ENCODE data around the gene C6orf47.

Gene C6orf47

GRCh38 chr6:31659649-31660380 is 763 bp downstream of the C6orf47 start:
- no peak for DNase-seq

GRCh38 chr6:31658983-31659648 is 1.5 kb downstream of the C6orf47 start:
- no peak for DNase-seq

GRCh38 chr6:31658158-31658688 is 2.4 kb downstream of the C6orf47 start:
- DNase-seq, result no peak

DNA sequence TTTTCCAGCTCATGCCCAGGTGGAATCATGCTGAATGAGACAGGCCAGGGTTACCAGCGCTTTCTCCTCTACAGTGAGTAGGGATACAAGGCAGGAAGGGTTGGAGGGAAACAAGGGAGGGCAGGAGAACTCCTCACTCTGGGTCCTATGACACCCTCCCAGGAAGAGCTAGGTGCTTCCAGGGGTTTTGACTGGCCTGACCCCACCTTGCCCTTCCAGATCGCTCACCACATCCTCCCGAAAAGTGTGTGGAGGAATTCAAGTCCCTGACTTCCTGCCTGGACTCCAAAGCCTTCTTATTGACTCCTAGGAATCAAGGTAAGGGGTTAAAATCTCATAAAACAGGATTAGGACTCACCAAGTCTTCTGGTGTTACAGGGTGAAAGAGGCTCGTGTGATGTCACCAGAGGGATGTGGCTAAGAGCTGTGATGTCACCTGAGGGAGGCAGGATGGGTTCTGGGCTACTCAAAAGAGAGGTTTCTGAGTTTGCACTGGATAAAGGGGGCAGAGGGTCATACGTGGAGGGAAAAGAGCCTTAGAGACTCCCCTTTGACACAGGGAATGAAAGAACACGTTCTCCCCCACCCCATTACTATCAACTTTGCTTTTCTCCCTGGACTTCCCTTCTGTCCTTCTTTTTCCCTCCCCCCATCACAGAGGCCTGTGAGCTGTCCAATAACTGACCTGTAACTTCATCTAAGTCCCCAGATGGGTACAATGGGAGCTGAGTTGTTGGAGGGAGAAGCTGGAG is 3.0 kb downstream of the C6orf47 start:
- DNase-seq, result no peak

DNA sequence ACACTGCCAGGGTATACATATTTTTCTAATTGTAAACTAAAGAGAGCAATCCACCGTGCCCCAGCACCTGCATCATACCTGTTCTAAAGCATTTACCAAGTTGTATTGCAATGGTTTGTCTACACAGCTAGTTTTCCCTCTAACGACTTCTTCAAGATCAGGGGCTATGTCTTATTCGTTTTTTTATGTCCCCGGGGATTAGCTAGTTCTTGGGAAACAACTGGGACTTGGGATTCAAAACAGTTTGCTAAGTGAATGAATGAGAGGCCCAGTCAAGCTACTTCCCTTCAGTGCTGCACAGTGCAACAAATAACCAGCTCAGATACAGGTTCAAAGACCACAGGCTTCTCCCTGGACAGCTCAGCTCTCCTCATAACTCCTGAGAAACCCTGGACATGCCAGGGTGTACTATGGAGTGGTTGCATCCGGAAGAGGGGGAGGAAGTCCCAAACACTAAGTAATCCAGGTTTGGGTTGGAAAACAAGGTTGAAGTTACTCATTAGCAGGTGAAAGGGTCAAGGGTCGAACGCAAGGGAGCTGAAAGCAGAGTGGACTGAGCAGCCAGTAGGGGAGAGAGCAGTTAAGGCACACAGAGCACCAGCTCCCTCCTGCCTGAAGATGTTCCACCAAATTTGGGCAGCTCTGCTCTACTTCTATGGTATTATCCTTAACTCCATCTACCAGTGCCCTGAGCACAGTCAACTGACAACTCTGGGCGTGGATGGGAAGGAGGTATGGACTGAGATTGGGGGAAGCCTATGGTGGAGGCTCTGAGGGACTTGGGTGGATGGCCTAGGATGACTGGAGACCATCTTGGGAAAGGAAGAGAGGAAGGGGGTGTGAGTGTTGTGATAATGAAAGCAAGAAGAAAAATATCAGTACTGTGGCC is 5.0 kb downstream of the C6orf47 start, which contains the start of gene APOM:
APOM (plus strand) TSS at position 546 of the 889 bp plus-strand sequence; CDS start at position 619, 73 bp downstream.
- no peak for DNase-seq

GRCh38 chr6:31654574-31655348 is 5.8 kb downstream of the C6orf47 start:
- no peak for DNase-seq

DNA sequence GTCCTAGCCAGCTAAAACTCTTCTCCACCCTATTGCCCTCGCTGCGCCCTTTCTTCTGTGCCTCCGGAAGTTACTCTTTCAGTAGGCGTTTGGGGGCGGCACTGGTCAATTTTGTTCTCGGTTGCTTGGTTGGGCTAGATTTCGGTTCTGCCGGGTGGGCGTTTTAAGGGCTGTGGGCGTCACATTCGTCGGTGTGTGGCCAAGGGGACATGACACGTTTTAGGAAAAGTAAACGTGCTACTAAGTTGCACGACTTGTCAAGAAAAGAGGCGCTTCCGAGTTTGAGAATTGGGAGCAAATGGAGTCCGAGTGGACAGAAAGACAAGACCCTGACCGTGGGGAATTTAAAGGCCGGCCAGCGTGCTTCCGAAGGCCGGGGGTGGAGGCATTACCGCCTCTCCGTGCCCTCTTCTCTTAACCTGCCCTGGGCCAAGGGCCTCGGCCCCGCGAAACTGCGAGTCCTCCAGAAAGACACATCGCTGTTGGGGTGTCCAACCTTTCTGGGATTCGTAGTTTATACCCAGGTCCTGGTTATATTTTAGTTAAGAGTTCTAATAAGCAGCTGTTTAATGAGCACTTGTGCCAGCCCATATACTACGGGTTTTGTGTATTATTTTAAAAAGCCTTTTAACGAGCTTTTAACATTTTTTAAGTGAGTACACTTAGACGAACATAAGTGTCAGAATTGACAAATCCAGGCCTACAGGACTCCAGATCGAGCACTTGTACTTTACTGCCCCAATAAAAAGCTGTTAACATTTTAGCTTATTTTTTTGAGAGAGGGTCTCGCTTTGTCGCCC is 7.5 kb downstream of the C6orf47 start:
- DNase-seq, result no peak

GRCh38 chr6:31651602-31652191 is 8.9 kb downstream of the C6orf47 start:
- peak; percentile 64 for DNase-seq

DNA sequence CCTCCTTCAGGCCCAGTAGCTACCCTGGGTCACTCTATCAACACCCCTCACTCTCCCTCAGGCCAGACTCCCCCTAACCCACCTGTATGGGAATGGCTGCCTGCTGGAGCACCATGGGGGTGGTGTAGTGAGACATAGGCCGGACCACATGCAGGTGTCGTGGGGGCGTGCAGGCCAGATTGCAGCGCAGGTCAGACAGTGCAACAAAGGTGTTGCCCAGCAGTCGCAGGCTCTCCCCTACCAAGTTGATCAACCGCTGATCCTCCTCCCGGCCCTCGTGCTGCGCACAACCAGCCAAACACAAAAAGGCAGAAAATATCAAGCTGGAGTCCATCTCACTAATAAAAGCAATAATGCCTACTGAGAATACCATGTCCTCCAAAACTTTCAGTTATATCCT is 15.3 kb downstream of the C6orf47 start:
- no peak for DNase-seq

- no peak for DNase-seq
Observed at GRCh38 chr6:31643818-31644454, 16.6 kb downstream of the C6orf47 start.

DNA sequence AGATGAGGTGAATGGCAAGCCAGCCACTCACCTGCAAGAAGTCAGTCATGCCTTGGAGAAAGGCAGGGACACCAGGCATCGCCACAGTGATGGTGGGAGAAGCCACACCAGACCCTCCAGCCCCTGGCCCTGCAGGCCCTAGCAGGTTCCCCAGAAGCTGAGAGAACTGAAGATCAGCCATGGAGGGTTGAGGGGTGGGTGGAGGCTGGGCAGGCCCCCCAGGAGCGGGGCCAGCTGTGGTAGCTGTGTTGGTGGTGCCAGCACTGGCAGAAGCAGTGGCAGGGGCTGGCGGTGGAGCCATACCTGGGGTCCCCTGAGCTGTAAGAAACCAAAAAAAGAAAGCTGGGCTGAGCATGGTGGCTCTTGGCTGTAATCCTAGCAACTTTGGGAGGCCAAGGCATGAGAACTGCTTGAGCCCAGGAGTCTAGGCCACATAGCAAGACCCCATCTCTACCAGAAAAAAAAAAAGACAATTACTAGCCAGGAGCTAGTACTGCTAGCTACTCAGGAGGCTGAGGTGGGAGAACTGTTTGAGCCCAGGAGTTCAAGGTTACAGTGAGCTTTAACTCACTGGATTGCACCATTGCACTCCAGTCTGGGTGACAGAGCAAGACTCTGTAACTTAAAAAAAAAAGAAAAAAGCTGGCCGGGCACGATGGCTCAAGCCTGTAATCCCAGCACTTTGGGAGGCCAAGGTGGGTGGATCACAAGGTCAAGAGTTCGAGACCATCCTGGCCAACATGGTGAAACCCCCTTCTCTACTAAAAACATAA is 17.6 kb downstream of the C6orf47 start:
- no peak for DNase-seq

DNA sequence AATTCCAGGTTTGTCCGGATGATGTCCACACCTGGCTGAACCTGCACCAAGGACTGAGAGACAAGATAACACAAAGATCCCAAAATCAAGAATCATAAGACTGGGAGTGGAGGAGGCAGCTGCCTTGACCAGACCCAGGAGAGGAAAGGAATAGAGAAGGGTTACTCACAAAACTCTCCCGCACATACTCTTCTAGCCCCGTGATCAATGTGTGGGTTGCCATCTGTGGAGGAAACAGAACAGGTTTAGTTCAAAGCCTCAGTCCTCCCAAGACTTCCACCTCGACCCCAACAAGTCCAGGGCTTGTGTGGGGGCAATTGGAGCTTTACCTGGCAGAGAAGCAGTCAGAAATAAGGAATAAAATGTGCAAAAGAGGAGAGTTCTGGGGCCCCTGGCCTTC is 19.2 kb downstream of the C6orf47 start:
- DNase-seq, result no peak

- DNase-seq, result no peak
Observed at GRCh38 chr6:31640612-31641011, 20.0 kb downstream of the C6orf47 start.

GRCh38 chr6:31639449-31639861 is 21.1 kb downstream of the C6orf47 start:
- DNase-seq, result peak; percentile 41

DNA sequence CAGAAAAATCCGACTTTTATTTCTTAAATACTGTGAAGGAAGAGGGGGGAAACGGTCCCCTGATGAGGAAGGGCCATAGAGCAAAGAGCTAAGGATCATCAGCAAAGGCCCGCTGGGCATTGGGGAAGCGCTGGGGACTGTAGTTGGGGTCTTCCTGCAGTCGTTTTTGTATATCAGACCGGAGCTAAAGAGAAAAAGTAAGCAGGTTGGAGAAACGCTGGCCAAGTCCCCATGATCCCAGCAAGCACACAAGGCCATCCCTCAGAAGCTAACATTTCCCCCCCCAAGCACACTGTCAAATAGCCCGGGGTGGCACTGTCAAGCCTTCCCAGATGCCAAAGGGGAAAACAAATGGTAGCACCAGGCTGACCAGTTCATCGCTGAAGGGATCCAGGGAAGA is 21.5 kb downstream of the C6orf47 start:
- no peak for DNase-seq

DNA sequence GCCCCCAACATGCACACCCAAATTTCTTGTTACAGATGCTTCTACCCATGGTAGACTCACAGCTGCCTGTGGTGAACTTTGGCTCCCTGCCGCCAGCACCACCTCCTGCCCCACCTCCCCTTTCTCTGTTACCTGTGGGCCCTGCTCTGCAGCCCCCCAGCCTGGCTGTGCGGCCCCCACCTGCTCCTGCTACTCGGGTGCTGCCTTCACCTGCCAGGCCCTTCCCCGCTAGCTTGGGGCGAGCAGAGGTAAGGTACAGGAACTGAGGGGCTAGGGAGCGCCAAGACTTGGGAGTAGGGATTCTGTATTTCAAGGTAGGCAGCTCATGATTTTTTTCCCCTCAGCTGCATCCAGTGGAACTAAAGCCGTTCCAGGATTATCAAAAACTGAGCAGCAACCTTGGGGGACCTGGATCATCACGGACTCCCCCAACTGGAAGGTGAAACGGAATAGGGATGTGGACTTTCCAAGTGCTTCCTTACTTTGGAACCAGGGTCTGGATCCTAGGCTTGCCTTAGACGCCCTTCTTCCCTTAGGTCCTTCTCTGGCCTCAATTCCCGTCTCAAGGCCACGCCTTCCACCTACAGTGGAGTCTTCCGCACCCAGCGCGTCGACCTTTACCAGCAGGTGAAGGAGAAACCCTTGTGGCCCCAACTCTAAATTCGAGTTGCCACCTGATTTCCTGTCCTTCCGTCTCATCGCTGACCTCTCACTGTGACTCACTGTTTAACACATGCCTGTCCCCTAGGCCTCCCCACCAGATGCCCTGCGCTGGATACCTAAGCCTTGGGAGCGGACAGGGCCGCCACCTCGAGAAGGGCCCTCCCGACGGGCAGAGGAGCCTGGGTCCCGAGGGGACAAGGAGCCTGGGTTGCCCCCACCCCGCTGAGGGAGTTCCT is 23.6 kb downstream of the C6orf47 start:
- DNase-seq, result no peak

DNA sequence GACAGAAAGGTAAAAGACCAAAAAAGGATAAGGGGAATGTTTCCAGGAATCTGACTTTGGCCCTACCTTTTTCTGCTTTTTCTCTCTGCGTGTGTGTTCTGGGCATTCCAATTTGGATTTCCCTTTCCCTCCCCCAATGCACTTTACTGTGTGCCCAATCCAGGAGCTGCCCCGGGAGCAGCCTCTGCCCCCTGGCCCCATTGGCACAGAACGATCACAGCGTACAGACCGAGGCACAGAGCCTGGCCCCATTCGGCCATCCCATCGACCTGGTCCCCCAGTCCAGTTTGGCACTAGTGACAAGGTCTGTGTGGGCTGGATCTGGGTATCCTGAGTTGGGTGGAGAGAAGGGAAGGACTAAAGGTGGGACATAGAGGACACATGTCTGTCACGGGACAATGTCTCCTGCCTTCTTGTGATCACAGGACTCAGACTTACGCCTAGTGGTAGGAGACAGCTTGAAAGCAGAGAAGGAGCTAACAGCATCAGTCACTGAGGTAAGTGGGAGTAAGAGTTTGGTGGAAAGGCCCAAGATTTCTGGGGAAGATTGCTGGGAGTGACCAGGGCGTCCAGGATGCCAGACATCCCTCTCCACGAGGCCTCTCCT is 25.5 kb downstream of the C6orf47 start:
- DNase-seq, result no peak

Measured in fibroblast of skin of abdomen (primary cell).